RKO (cell line): ENCODE measurements around the gene PTPRO.
A peak's percentile ranks its signal among the peaks of the same experiment; 100 is the strongest.

Experiments used
- DNase-seq: peaks from one replicate; pipeline ENCODE4 v3.0.0-alpha.2; 2016; ENCODE audit warnings: low spot score

The PTPRO gene

DNA sequence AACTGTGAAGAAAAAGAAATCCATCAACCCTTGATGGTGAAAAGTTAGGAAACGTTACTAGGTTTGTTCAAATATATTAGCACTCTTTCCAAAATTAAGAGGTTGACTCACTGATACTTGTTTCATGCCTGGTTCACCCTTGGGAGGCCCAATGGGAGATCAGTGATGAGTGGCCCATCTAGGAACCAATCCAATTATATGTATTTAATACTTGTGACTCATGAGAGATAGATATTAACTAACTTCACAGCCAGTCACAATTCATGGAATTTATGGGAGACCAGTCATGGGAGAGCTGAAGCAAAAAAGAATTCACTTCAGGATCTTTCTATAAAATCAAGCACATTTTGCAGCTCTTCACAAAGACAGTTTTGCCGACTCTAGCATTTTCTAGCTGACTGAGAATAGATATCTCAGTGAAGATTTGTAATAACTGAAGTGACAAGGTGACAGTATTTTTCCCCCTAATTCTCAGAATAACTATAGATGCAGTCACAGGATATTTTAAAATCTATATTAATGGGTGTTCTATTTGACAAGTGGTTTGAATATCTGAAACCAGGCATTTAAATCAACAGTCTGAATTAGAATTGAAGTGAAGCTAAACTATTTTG, 236.7 kb downstream of the PTPRO start:
- peak; percentile 49 for DNase-seq

DNA sequence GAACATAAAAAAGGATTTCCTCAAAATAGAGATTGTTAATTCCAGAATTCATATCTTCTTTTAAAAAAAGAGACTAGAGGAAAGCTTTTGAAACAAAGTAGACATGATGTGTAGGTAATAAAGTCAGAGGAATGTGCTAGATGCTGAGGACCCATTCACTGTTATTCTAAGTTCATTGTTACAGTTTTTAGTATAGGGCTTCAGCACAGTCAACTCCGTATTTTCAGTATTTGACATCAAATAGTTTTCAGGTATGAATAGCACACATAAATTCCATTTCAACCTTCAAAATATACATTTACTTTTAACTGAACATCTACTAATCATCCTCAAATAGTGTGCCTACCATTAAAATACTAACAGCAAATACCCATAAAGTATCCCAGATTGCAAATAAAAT, 239.1 kb downstream of the PTPRO start:
- DNase-seq: no peak

DNA sequence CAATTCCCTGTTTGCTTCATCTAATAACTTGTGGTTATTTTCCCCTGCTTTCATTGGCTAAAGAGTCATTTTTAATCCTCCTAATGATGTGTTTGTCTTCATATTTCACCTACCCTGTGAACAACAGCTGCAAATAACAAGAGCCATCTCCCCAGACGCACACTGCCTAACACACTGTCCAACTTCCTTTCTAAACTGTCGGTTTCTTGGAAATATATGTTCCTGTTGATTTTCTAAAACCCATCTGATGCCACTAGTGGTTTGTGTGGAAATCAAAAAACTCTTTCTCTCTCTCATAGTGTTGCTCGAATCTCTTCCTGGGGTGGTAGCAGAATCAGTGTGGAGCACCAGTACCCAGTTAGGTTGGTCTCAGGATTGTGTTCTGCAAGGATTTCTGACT, 240.0 kb downstream of the PTPRO start:
- no peak for DNase-seq

DNA sequence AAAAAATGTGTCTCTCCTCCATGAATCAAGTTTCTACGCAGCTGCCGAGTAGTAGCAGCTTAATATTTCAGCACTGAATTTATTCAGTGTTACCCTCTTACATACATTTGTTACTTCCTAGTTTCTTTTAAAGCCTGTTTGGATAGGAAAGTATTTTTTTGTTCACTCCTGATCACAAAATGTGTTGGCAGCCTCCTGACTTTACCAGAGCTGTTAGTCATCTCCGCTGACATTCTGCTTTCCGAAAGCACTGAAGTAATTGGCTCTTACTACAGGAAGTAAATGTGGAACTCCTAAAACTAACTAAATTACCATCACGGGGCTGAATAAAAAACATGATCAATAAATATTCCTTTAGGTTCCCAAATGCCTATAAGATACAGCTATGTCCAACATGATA, 241.4 kb downstream of the PTPRO start:
- DNase-seq: no peak

DNA sequence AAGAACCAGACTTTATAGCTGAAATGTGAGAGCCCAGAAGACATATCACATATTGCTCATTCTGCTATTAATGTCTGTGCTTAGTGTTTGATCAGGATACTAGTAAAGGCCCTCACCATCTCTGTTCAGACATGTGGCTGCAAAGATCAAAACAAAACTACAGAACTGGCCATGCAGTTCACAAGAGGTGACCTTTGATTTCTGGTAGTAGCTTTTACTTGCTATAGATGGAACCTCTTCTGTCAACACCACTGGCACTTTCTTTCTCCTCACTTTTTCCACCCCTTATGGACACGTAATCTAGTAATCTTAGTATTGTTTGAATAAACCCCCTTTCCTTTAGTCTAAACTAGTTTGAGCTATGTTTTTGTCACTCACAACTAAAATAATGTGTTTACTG, 252.0 kb downstream of the PTPRO start:
- no peak for DNase-seq

DNA sequence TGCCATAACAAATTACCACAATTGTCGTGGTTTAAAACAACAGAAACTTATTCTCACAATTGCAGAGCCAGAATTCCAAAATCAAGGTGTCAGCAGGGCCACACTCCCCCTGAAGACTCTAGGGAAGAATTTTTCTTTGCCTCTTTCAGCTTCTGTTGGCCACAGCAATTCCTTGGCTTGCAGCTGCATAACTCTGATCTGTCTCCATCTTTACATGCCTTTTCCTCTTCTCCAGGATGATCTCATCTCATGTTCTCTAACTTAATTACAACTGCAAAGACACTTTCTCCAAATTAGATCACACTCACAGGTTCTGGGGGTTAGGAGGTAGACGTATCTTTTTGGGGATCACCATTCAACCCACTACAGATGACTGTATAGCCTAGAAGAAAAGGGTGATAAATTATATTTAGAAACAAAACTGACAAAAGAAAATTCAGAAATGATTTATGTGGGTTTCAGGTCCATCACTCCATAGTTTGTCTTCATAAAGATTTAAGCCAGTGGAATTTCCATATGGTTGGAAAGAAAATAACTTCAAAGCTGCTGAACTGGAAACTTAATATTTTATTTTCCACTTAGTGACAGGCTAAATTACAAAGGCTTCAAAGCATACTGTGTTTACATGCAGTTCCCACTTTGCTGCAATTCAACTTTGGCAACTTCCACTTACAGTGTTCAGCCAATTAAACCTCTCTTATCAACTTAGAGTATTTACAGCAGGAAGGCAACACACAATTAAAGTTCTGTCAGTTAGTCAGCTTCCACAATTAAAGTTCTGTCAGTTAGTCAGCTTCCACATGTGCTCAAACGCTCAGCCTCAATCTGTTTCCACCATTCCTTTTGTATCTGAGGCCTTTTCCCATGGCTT, 253.6 kb downstream of the PTPRO start:
- no peak for DNase-seq

DNA sequence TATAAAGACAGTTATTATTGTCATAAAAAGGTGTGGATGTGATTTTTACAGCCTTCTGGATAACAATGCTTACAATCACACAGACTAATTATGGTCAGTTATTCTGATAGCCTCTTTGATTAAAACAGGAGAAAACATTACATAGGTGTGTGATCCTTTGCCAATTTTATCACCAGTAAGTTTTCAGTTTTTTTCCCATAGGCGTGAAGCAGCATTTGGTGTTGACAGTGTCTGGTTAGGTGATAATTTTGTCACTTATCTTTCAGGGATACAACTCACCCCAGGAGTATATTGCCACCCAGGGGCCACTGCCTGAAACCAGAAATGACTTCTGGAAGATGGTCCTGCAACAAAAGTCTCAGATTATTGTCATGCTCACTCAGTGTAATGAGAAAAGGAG, 258.1 kb downstream of the PTPRO start:
- no peak for DNase-seq

DNA sequence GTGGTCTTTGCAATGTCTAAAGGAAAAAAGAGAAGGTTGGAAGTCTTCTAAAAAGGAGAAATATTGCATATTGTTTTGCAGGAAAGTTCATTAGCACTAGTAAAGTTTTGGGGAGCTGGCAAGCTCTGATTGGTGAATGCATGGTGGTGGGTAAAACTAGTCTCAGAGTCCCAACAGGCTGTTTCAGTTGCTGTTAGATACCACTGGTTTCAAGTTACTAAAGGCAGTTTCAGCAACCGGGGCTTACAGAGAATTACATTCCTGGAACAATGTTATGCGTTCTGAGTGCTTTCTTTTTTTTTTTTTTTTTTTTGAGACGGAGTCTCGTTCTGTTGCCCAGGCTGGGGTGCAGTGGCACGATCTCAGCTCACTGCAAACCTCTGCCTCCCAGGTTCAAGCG, 258.7 kb downstream of the PTPRO start:
- DNase-seq: no peak

DNA sequence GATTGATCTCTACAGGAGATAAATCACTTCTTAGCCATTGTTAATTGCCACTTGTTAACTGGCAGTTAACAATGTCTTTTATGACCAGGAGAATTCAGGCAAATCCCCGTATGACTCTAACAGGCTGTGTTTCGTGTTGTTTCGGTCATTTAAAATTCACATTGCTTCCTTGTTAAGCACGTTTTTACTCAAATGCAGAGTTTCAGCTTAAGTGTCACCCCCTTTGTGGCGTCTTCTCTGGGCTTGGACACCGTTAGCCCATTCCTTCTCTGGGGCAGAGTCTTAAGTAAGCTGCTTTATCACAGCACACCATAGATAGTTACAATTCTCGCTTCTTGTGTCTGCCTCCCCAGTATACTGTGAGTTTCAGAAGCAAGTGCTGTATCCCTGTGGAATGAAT, 261.5 kb downstream of the PTPRO start:
- no peak for DNase-seq

DNA sequence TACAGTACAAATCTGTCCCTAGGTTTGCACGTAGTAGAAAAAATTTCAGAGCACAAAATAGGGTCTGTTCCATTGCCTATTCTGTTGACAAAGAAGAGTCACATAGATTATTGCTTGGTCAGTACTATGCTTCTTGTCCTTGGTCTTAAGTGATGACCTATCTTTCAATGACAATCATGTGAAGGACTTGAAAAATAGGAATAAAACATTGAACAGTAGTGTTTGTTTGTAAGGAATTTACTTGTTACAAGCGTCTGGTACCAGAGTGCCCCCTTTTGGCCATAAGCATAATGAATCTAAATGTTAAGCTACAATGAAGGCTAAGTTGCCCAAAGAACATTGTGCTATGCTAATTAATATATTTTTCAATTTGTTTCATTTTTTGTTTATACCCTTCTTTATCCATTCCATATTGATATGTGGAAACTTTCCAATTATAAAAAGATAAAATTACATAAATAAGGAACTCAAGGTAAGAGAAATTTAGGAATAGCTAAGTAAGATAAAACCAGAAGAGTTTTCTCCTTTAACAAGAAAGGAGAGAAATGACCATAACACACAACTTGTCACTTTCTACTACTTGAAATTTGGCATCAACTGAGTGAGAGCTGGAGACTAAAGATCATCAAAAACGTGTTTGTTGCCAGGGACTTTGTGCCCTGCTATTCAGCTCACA, 262.2 kb downstream of the PTPRO start:
- DNase-seq: peak; percentile 61

DNA sequence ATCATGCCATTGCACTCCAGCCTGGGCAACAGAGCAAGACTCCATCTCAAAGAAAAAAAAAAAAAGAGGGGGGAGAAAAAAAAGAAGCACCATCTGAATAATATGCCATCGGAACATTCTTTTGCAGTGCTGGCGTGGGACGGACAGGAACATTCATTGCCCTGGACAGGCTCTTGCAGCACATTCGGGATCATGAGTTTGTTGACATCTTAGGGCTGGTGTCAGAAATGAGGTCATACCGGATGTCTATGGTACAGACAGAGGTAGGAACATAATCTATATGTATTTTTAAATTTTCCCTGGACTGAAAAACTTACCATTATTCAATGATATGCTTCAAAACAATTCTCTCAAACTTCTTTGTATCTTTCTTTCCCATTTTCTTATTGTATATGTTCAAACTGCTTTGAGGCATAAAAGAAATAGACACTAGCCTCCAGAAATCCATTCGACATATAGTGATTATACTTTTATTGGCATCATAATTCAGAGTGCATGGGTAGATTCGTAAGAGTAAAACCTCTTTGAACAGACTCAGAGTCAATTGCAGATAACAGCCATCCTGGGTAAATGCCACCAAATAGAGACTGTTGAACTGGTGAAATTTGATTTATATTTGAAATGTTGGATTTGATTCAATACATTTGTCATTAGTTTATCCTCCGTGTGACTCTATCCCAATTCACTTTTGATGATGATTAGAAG, 267.2 kb downstream of the PTPRO start:
- no peak for DNase-seq

DNA sequence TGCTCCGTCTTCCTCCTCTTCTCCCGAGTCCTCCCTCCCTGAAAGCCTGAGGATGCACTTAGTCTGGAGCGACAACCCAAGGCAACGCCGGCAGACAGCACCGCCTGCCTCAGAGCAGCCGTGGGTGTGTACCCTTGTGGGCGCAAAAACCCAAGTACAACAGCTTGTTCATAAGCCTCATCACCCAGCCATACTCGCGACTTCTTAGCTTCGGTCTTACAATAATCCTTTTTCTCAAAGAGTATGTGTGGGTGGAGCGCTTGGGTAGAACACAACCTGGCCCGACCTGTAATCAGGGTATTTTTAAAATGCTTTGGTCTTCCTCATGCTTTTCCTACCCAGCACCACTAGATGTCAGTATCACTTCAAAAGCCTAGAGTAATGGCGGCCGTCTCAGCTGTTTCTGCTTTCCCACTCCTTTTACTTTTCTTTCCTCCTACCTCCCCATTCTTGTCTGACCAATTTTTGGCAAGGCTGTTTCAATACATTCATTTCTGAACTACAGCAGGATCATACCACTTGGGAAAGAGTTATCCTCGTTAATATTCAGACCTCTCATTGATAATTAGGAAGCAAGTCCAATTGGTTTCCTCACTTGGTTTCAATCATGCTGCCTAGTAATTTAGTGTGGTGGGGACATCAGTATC, 268.0 kb downstream of the PTPRO start:
- DNase-seq: peak; percentile 79

DNA sequence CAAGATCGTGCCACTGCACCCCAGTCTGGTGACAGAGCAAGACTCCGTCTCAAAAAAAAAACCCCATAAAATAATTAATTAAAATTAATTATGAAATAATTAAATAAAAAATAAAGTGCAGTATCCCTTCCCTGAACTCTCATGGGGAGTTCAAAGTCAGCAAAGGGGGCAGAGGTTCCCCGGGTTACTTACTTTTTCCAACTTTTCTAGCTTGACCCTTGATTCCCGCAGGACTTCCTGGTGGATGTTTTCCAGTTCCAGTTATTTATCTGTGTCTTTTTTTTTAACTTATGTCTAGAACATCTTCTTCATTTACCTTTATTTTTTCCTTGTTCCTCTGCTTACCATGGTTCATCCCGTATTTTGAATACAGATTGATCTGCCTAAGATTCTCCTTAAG, 269.5 kb downstream of the PTPRO start:
- DNase-seq: no peak

DNA sequence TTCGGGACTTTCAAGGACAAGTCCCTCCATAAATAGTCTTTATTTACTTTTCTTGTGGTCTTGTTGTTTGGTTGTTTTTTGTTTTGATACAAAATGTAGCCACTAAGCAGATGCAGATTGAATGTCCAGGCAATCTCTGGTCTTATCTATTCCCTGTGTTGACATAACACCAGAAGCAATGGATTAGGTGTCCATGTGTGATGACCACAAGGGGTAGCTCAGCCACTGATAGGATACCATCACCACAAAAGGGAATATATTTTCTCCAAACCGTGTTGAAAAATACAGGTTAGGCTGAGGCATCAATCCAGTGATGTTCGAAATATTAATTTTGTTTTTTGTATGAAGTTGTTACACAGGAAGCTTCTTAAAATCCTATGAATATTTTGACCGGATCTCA, 270.6 kb downstream of the PTPRO start:
- no peak for DNase-seq

DNA sequence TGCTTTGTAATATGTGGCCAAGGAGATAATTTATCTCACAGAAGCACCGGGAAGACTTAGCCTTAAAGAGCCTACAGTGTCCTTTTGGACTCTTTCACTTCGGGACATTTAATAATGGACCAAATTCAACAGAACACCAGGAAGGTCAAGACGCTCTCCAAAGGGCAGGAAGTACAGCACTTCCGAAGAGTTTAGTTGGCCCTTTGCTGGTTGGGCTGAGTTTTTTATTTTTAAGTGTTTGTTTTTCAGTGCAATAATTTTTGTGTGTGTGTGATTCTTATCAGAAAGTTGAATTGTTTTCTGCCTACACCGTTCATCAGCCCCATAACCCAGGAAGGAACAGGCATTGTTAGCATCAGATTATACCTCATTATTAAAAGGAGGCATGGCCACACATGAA, 273.9 kb downstream of the PTPRO start:
- DNase-seq: no peak

DNA sequence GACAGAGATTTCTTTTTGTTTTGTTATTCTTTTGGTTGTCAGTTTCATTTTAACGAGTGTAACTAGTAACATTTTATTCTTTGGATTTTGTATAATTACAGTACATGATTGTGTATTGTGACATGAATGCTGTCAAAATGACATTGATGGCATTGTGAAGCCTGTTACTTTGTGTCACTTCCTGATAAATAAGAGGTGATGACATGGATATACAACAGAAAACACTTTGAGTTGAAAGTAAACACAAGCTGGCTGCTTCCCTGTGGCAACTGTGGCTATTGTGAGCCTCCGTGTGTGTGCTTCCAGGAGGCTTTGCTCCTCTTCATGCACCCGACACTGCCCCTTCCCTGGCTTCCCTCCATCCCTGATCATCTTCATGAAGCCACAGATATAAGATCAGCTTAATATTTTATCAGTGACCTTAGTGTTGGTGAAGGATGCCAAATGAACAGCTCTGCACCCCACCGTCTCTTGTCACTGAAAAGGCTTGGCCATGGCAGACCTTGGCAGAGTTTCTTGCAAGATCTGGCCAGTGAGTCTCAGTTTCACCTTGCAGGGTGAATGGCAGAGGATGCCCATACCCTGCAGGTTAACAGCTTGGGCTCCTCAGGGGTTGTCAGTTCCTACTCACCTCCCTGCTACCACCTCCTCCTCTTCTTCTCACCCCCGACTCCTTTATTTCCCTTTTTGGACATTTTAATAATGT, 275.0 kb downstream of the PTPRO start:
- DNase-seq: no peak

DNA sequence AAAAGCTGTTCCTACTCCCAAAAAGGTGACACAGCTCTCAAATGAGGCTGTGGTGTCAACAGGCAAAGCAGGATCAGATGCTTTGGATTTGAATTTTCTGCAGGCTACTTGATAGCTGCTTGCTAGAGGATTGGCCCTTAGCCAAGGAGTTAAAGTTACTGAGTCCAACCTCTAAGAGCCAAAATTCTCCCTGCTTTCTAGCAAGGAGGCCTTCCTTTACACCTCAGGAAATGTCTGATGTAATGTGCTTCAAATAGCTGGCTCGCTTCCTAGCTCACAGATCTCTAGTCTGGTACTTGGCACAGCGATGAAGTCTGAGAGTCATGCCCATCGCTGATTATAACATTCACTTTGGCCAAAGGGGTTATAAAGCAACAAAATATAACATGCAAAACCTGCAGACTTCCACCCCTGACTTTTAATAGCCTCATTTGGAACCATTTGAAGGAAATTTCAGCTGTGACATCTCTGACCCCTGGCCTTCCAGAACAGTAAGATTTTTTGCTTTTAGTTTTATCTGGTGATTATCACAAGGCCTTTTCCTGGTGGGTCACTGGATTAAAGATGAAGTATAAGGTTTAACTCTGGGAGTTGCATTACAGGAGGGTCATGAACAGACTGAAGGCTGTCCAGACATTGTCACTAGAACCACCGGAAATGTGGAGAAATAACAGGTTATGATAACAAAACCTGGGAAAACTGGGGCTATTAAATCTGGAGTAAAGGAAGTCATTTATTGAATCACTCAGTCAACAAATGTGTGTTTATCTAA, 277.1 kb downstream of the PTPRO start:
- DNase-seq: no peak

DNA sequence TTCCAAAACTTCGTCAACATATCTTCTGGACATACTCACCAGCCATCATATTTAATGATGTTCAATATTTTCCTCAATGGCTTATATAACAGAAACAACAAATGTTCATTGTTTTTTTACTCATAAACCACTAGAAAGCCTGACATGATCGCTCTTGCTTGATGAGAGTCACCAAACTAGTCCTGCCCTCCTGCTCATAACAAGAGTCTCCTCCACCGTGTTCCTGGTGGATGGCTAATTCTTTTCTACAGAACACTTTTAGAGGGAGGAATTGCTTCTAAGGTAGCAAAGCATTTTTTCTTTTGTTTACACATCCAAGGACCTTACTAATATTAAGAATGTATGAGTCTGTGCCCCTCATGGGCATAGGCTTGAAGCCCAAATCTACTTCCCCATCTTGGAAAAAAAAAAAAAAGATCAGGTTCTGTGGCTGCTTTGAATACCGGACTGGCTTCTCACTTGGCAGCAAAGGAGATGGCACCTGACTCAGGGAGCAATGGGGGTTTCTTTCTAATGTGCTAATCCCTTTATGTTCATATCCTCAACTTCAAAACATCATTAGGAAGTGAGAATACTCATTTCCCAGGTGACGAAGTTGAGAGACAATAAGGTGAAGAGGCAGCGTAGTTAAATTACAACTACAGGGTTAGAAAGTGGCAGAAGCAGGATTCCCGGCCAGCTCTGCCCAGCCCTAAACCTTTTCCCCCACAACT, 278.1 kb downstream of the PTPRO start:
- no peak for DNase-seq

DNA sequence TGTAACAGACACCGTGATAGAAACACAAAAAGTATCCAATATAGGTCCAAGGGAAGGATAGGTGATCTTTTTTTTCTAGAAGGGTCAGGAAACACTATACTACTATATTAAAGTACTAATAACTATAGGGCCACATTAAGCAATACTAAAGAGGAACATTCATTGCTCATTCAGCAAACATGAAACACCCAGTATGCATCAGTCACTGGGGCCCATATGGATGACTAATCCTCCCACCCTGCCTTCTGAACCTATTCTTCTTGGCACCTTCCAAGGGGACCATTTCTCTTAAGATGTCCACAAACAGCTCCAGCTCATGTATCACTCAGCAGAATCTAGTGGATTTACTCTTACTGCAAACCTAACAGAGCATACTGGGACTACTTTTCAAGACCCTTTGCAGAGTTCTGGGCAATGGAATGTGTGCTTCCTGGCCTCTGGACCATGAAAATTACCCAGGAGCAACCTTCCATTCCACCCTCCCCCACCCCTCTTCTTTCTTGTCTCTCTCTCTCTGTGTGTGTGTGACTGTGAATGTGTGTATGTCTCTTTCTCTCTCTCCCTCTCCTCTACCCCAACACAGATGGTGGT, 279.0 kb downstream of the PTPRO start:
- peak; percentile 54 for DNase-seq
